ENCODE results near the gene PAFAH2.

- TF ChIP-seq, protein P1, sequence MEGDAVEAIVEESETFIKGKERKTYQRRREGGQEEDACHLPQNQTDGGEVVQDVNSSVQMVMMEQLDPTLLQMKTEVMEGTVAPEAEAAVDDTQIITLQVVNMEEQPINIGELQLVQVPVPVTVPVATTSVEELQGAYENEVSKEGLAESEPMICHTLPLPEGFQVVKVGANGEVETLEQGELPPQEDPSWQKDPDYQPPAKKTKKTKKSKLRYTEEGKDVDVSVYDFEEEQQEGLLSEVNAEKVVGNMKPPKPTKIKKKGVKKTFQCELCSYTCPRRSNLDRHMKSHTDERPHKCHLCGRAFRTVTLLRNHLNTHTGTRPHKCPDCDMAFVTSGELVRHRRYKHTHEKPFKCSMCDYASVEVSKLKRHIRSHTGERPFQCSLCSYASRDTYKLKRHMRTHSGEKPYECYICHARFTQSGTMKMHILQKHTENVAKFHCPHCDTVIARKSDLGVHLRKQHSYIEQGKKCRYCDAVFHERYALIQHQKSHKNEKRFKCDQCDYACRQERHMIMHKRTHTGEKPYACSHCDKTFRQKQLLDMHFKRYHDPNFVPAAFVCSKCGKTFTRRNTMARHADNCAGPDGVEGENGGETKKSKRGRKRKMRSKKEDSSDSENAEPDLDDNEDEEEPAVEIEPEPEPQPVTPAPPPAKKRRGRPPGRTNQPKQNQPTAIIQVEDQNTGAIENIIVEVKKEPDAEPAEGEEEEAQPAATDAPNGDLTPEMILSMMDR (IDR thresholded peaks at IDR 0.05): no peak
- TF ChIP-seq POLR2A (IDR thresholded peaks at IDR 0.05): no peak
Measured at GRCh38 chr1:26044971-26045721, 47.3 kb upstream of the PAFAH2 start.

Data from adrenal gland (tissue), 5 donors.